T-cell (primary cell): ENCODE results near the gene CHD5. TPM values are rescaled to one million over a fixed set of nuclear protein-coding genes. Genes with fewer than 3 reads are reported as not detected.
A peak's percentile ranks its signal among the peaks of the same experiment; 100 is the strongest.

Experiments
- ATAC-seq, 4 experiments: fragments of 200-7000 bp in 3 of 4; fragments of 150-1000 bp in 1 of 4; cut with Tn5 transposase; replicated peaks in 1 of 4; 1 replicate in 3 of 4; 2 replicates in 1 of 4; pipeline ENCODE4 v1.10.0; 2021; ENCODE audit warnings: moderate library complexity in 3 of 4, mild to moderate bottlenecking in 2 of 4, moderate number of reproducible peaks in 1 of 4
- CTCF ChIA-PET, 2 donors: fragments of 300-600 bp; sonication (Branson Sonifier 250); formaldehyde crosslinking; loops; one replicate each; lab custom pipeline; 2022; ENCODE audit warnings: antibody characterized with exemption in 2 of 2; lab: Charles Lee
- POLR2A ChIA-PET, 2 donors: fragments of 300-600 bp; sonication (Branson Sonifier 250); formaldehyde crosslinking; loops; one replicate each; lab custom pipeline; 2022; ENCODE audit warnings: antibody characterized with exemption in 2 of 2; lab: Charles Lee
- DNase-seq, 35 experiments: peaks; one replicate each; pipeline versions ENCODE4 v3.0.0 to v3.0.0-alpha.2; 2013 to 2023
- H3K27ac ChIP-seq: one replicate; pipeline ENCODE4 v1.5.1; 2013; ENCODE audit warnings: low read length
- H3K27me3 ChIP-seq, 2 experiments: replicated peaks in 1 of 2; 1 replicate in 1 of 2; 2 replicates in 1 of 2; pipeline versions ENCODE4 v1.6.1 to v1.7.0; 2013; ENCODE audit warnings: low read length in 1 of 2, mixed read lengths in 1 of 2; ENCODE audit not compliant: control insufficient read depth in 2 of 2, insufficient read depth in 2 of 2; ENCODE audit errors: extremely low read depth in 1 of 2
- H3K36me3 ChIP-seq, 2 donors: 1 replicate in 1 of 2; 2 replicates in 1 of 2; pipeline versions ENCODE4 v1.6.1 to v1.7.0; 2013; ENCODE audit warnings: low read length in 1 of 2; ENCODE audit not compliant: control insufficient read depth in 2 of 2, insufficient read depth in 1 of 2; ENCODE audit errors: extremely low read depth in 1 of 2
- H3K4me1 ChIP-seq, 2 experiments: 1 replicate in 1 of 2; 2 replicates in 1 of 2; pipeline versions ENCODE4 v1.6.1 to v1.7.0; 2013; ENCODE audit warnings: low read length in 2 of 2, mixed read lengths in 1 of 2; ENCODE audit not compliant: insufficient read depth in 2 of 2, control insufficient read depth in 1 of 2; ENCODE audit errors: extremely low read depth in 1 of 2
- H3K4me3 ChIP-seq, 2 donors: 1 replicate in 1 of 2; 2 replicates in 1 of 2; pipeline versions ENCODE4 v1.5.1 to v1.7.0; 2013; ENCODE audit warnings: mild to moderate bottlenecking in 2 of 2, low read length in 1 of 2, moderate library complexity in 1 of 2; ENCODE audit not compliant: control insufficient read depth in 1 of 2; ENCODE audit errors: extremely low read depth in 1 of 2
- H3K9me3 ChIP-seq: 2 replicates; pipeline ENCODE4 v1.7.0; 2013
- H3K27ac Mint-ChIP-seq, 2 donors: one replicate each; pipeline ENCODE4 v1.8.0; 2020 to 2021; ENCODE audit warnings: mild to moderate bottlenecking in 2 of 2, mixed read lengths in 2 of 2
- H3K27me3 Mint-ChIP-seq, 2 donors: one replicate each; pipeline ENCODE4 v1.8.0; 2021 to 2022; ENCODE audit warnings: mixed read lengths in 2 of 2
- H3K36me3 Mint-ChIP-seq: one replicate; pipeline ENCODE4 v1.8.0; 2021; ENCODE audit warnings: mixed read lengths
- H3K4me1 Mint-ChIP-seq, 3 donors: one replicate each; pipeline ENCODE4 v1.8.0; 2020 to 2022; ENCODE audit warnings: mixed read lengths in 3 of 3, mild to moderate bottlenecking in 1 of 3
- H3K4me3 Mint-ChIP-seq, 3 donors: one replicate each; pipeline ENCODE4 v1.8.0; 2020 to 2022; ENCODE audit warnings: mild to moderate bottlenecking in 3 of 3, mixed read lengths in 3 of 3, moderate library complexity in 3 of 3
- H3K9me3 Mint-ChIP-seq, 3 donors: one replicate each; pipeline ENCODE4 v1.8.0; 2020 to 2022; ENCODE audit warnings: mixed read lengths in 3 of 3
- WGBS: methylation state at CpG from one replicate; pipeline ENCODE4 v1.1.5; 2013; ENCODE audit warnings: missing lambda C conversion rate; ENCODE audit not compliant: insufficient coverage; 5-methylcytosine and 5-hydroxymethylcytosine counted together
- total RNA-seq, 35 experiments: library from RNA in 6 of 35; stranded (reverse) in 6 of 35; fragments of 120-200 nt in 1 of 35; gene quantifications; one replicate each; pipeline versions ENCODE4 v1.2.1 to v1.2.4 and lab custom pipeline; 2013 to 2026

Gene CHD5
- total RNA-seq, 5 donors from 2014 or later (not counting 1 experiment from before 2014, with no cell fraction given) = 0.05 to 0.23 (median 0.16) TPM

- H3K36me3 Mint-ChIP-seq = no peaks in the 10 kb centered on the region
- peaks cover 0 to 42% of the 10 kb centered on the region in 2 experiments for H3K4me1 ChIP-seq
- ATAC-seq (no peak), DNase-seq (no peak)
- H3K27ac Mint-ChIP-seq = no peak overlapping the region
- H3K9me3 Mint-ChIP-seq = no peaks in the 10 kb centered on the region
- H3K27me3 Mint-ChIP-seq = peaks cover 6 to 10% of the 10 kb centered on the region in 2 donors
- no peaks in the 10 kb centered on the region for H3K36me3 ChIP-seq
- 85% methylated on average over 11 of the region's 11 CpGs for WGBS
- POLR2A ChIA-PET = no interaction called here
- H3K27me3 ChIP-seq = peaks cover 0 to 45% of the 10 kb centered on the region in 2 experiments
- peaks cover 4 to 10% (median 6%) of the 10 kb centered on the region in 3 donors for H3K4me1 Mint-ChIP-seq
- no peak overlapping the region for H3K27ac ChIP-seq
- no peak overlapping the region for H3K4me3 ChIP-seq
- CTCF ChIA-PET = no interaction called here
- no peaks in the 10 kb centered on the region for H3K9me3 ChIP-seq
- H3K4me3 Mint-ChIP-seq = no peak overlapping the region
These were observed 27.9 kb downstream of the CHD5 start for GRCh38 chr1:6152181-6152580.

GRCh38 chr1:6151291-6151822, 28.8 kb downstream of the CHD5 start:
- WGBS = 90% methylated on average over 6 of the region's 9 CpGs
- Histone ChIP-seq H3K9me3 (no peaks in the 10 kb centered on the region), H3K27me3 (peaks cover 0 to 50% of the 10 kb centered on the region in 2 experiments), H3K4me3 (no peak overlapping the region), H3K4me1 (peaks cover 0 to 42% of the 10 kb centered on the region in 2 experiments), H3K27ac (no peak overlapping the region), H3K36me3 (no peaks in the 10 kb centered on the region)
- no peaks in the 10 kb centered on the region for H3K36me3 Mint-ChIP-seq
- H3K4me1 Mint-ChIP-seq = peaks cover 4 to 10% (median 6%) of the 10 kb centered on the region in 3 donors
- CTCF ChIA-PET = no interaction called here
- H3K4me3 Mint-ChIP-seq = peak overlapping the region in 1 of 3 donors; percentile 24
- DNase-seq = no peak
- H3K27me3 Mint-ChIP-seq = peaks cover 7 to 11% of the 10 kb centered on the region in 2 donors
- H3K9me3 Mint-ChIP-seq = no peaks in the 10 kb centered on the region
- ATAC-seq = no peak
- H3K27ac Mint-ChIP-seq = no peak overlapping the region
- POLR2A ChIA-PET = no interaction called here

- ChIA-PET CTCF (no interaction called here), POLR2A (no interaction called here)
- H3K27ac Mint-ChIP-seq = no peak overlapping the region
- no peaks in the 10 kb centered on the region for H3K36me3 ChIP-seq
- H3K4me3 Mint-ChIP-seq = no peak overlapping the region
- H3K27ac ChIP-seq = no peak overlapping the region
- 96% methylated on average over 9 of the region's 11 CpGs for WGBS
- H3K27me3 ChIP-seq = peaks cover 0 to 52% of the 10 kb centered on the region in 2 experiments
- H3K4me1 Mint-ChIP-seq = peaks cover 4 to 8% (median 6%) of the 10 kb centered on the region in 3 donors
- H3K36me3 Mint-ChIP-seq = no peaks in the 10 kb centered on the region
- no peak overlapping the region for H3K4me3 ChIP-seq
- no peak for ATAC-seq
- H3K27me3 Mint-ChIP-seq = peaks cover 9 to 14% of the 10 kb centered on the region in 2 donors
- DNase-seq = no peak
- no peaks in the 10 kb centered on the region for H3K9me3 ChIP-seq
- no peaks in the 10 kb centered on the region for H3K9me3 Mint-ChIP-seq
- H3K4me1 ChIP-seq = peaks cover 0 to 38% of the 10 kb centered on the region in 2 experiments
These were observed 29.8 kb downstream of the CHD5 start for GRCh38 chr1:6150006-6150938.

DNA sequence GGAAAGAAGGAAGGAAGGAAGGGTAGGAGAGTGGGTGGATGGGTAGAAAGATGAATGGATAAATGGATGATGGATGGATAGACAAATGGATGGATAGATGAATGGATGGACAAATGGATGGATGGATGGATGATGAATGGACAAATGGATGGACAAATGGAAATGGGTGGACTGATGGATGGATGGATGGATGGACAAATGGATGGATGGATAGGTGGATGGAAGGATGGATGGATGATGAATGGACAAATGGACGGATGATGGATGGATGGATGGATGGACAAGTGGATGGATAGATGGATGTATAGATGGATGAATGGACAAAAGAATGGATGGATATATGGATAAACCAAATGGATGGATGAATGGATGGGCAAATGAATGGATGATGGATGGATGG, 30.5 kb downstream of the CHD5 start:
- no peak overlapping the region for H3K4me3 Mint-ChIP-seq

GRCh38 chr1:6148497-6149241, 31.5 kb downstream of the CHD5 start:
- POLR2A ChIA-PET = interaction anchor here in 1 of 2 donors (0.5 to 0.6 kb wide), 2 partner anchors 21 to 66 kb away, joined by 3 read pairs; no protein-coding TSS in a partner anchor
- 7% methylated on average over 43 of the region's 53 CpGs for WGBS
- no peak overlapping the region for H3K27ac Mint-ChIP-seq
- peaks cover 4 to 6% (median 5%) of the 10 kb centered on the region in 3 donors for H3K4me1 Mint-ChIP-seq
- CTCF ChIA-PET = interaction anchor here in 1 of 2 donors (0.6 kb wide), 1 partner anchor 72 kb away, joined by 3 read pairs; no protein-coding TSS in a partner anchor
- Histone ChIP-seq H3K27me3 (peaks cover 0 to 45% of the 10 kb centered on the region in 2 experiments), H3K9me3 (no peaks in the 10 kb centered on the region), H3K27ac (no peak overlapping the region), H3K4me1 (peaks cover 0 to 22% of the 10 kb centered on the region in 2 experiments), H3K4me3 (peak overlapping the region; percentile 31 to 46), H3K36me3 (no peaks in the 10 kb centered on the region)
- H3K4me3 Mint-ChIP-seq = peak overlapping the region in 2 of 3 donors; percentile 61 to 69
- no peaks in the 10 kb centered on the region for H3K9me3 Mint-ChIP-seq
- no peaks in the 10 kb centered on the region for H3K36me3 Mint-ChIP-seq
- DNase-seq (peak; percentile 22 to 70 (median 53)), ATAC-seq (peak; percentile 89 to 96 (median 92))
- peaks cover 9 to 14% of the 10 kb centered on the region in 2 donors for H3K27me3 Mint-ChIP-seq

More for the DNA sequence above, 30.5 kb downstream of the CHD5 start:
- peaks cover 9 to 14% of the 10 kb centered on the region in 2 donors for H3K27me3 Mint-ChIP-seq
- H3K4me1 Mint-ChIP-seq = peaks cover 4 to 6% (median 5%) of the 10 kb centered on the region in 3 donors
- H3K27ac Mint-ChIP-seq = no peak overlapping the region
- Histone ChIP-seq H3K4me3 (no peak overlapping the region), H3K9me3 (no peaks in the 10 kb centered on the region), H3K4me1 (peaks cover 0 to 31% of the 10 kb centered on the region in 2 experiments), H3K36me3 (no peaks in the 10 kb centered on the region), H3K27me3 (peaks cover 0 to 51% of the 10 kb centered on the region in 2 experiments), H3K27ac (no peak overlapping the region)
- no peaks in the 10 kb centered on the region for H3K36me3 Mint-ChIP-seq
- 100% methylated on average over 1 of the region's 1 CpG for WGBS
- CTCF ChIA-PET = interaction anchor here in 1 of 2 donors (0.6 kb wide), 1 partner anchor 71 kb away, joined by 3 read pairs; no protein-coding TSS in a partner anchor
- H3K9me3 Mint-ChIP-seq = no peaks in the 10 kb centered on the region
- DNase-seq (no peak), ATAC-seq (no peak)
- POLR2A ChIA-PET = no interaction called here
